HG02571 (cell line): ENCODE measurements around the gene CST3.
"Not testable (repeated sequence)": the region's sequence is repeated elsewhere in the genome, so short reads cannot be mapped to it uniquely, and the experiment has no call there.

Experiments used
- ATAC-seq: cut with Tn5 transposase; IDR thresholded peaks from one replicate; pipeline ENCODE4 v1.9.1; 2021; ENCODE audit warnings: mild to moderate bottlenecking, moderate library complexity; ENCODE audit not compliant: unreplicated experiment

CST3 gene

GRCh38 chr20:23662276-23662870, 24.6 kb upstream of the CST3 start:
- no peak for ATAC-seq

- no peak for ATAC-seq
These were observed 23.3 kb upstream of the CST3 start for GRCh38 chr20:23661002-23661429.

- no peak for ATAC-seq
These were observed 22.5 kb upstream of the CST3 start for GRCh38 chr20:23659989-23660837.

GRCh38 chr20:23659610-23659988, 21.8 kb upstream of the CST3 start:
- not testable (repeated sequence) for ATAC-seq

GRCh38 chr20:23658989-23659609, 21.3 kb upstream of the CST3 start:
- ATAC-seq = no peak

- no peak for ATAC-seq
These were observed 20.6 kb upstream of the CST3 start for GRCh38 chr20:23658336-23658735.

- ATAC-seq = no peak
These were observed 19.4 kb upstream of the CST3 start for GRCh38 chr20:23657202-23657601.

GRCh38 chr20:23656372-23656771, 18.6 kb upstream of the CST3 start:
- no peak for ATAC-seq

- no peak for ATAC-seq
These were observed 17.9 kb upstream of the CST3 start for GRCh38 chr20:23655491-23656211.

- no peak for ATAC-seq
These were observed 17.0 kb upstream of the CST3 start for GRCh38 chr20:23654717-23655116.

GRCh38 chr20:23654000-23654399, 16.2 kb upstream of the CST3 start:
- no peak for ATAC-seq

- ATAC-seq = no peak
These were observed 15.7 kb upstream of the CST3 start for GRCh38 chr20:23653400-23653938.

GRCh38 chr20:23652926-23653325, 15.2 kb upstream of the CST3 start:
- no peak for ATAC-seq

- ATAC-seq = no peak
These were observed 14.6 kb upstream of the CST3 start for GRCh38 chr20:23652371-23652770.

- no peak for ATAC-seq
These were observed 13.4 kb upstream of the CST3 start for GRCh38 chr20:23651117-23651516.

- ATAC-seq = no peak
These were observed 12.2 kb upstream of the CST3 start for GRCh38 chr20:23649830-23650417.

GRCh38 chr20:23649242-23649641, 11.5 kb upstream of the CST3 start:
- ATAC-seq = no peak

- ATAC-seq = no peak
These were observed 9.6 kb upstream of the CST3 start for GRCh38 chr20:23647346-23647745.

- ATAC-seq = no peak
These were observed 8.5 kb upstream of the CST3 start for GRCh38 chr20:23646106-23646873.

GRCh38 chr20:23645575-23645974, 7.8 kb upstream of the CST3 start:
- ATAC-seq = no peak
